GM18517 (cell line): ENCODE results near the gene KLHL30.

ENCODE experiments used
- ATAC-seq: cut with Tn5 transposase; IDR thresholded peaks from one replicate; pipeline ENCODE4 v1.9.1; 2021; ENCODE audit warnings: mild to moderate bottlenecking, moderate library complexity; ENCODE audit not compliant: unreplicated experiment

The KLHL30 gene

DNA sequence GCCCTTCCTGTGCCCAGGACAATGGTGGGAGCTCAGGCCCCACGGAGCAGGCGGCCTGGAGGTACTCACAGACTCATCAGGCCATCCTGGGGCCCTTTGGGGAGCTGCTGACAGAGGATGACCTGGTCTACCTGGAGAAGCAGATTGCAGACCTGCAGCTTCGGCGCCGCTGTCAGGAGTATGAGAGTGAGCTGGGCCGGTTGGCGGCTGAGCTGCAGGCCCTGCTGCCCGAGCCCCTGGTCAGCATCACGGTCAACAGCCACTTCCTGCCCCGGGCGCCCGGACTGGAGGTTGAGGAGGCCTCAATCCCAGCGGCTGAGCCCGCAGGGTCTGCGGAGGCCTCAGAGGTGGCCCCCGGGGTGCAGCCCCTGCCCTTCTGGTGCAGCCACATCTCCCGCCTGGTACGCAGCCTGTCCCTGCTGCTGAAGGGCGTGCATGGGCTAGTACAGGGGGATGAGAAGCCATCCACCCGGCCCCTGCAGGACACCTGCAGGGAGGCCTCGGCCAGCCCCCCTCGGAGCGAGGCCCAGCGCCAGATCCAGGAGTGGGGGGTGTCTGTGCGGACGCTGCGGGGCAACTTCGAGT lies 8.3 kb upstream of the KLHL30 start:
- ATAC-seq, result no peak

DNA sequence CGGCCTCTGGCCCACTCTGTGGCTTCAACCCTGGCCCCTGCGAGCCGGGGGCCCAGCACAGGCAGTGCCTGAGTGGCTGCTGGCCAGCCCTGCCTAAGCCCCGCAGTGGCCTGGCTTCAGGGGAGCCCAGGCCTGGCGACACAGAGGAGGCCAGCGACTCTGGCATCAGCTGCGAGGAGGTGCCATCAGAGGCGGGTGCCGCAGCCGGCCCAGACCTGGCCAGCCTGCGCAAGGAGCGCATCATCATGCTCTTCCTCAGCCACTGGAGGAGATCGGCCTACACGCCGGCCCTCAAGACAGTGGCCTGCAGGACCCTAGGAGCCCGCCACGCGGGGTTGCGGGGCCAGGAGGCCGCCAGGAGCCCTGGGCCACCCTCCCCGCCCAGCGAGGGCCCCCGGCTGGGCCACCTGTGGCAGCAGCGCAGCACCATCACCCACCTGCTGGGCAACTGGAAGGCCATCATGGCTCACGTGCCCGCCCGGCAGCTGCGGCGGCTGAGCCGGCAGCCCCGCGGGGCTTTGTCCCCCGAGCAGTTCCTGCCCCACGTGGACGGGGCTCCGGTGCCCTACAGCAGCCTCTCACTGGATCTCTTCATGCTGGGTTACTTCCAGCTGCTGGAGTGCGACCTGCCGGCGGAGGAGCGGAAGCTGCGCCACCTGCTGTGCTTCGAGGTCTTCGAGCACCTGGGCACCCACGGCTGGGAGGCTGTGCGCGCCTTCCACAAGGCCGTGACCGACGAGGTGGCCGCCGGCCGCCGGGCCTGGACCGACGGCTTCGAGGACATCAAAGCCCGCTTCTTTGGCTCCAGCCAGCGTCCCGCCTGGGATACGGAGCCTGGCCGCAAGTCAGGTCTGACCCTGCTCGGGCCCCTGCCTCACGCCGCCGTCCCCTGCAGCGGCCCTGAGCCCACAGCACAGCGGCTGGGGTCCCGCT lies 7.5 kb upstream of the KLHL30 start:
- ATAC-seq, result no peak

DNA sequence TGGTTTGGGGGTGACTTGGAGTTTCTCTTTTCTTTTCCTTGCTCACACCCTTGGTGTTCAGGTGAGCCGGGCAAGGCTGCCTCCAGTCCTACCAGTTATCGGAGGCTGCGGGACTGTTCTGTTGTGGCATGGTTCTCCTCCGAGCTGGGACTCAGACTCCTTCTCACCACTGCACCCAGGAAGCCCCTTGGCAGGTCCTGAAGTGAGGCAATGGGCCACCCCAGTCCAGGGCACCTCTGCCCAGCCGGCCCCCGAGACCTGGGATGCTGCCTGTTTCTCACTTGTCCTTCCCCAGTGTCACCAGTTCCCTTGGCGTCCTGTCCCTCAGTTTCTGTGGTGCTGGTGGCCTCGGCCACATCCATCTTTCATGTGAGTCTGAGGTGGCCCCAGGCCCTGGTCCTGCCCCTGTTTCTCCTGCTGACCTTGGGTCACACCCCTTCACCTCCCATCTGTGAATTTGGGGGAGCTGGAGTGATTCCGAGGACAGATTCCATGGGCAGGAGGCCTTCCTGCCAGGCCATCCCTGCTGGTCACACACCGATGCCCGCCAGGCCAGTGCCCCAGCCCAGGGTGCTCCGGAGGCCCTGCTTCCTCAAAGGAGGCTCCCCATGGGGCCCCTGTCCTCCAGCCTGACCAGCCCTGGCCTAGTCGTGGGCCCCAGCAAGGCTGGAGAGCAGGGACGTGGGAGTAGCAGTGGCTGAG lies 6.6 kb upstream of the KLHL30 start:
- ATAC-seq, result no peak

DNA sequence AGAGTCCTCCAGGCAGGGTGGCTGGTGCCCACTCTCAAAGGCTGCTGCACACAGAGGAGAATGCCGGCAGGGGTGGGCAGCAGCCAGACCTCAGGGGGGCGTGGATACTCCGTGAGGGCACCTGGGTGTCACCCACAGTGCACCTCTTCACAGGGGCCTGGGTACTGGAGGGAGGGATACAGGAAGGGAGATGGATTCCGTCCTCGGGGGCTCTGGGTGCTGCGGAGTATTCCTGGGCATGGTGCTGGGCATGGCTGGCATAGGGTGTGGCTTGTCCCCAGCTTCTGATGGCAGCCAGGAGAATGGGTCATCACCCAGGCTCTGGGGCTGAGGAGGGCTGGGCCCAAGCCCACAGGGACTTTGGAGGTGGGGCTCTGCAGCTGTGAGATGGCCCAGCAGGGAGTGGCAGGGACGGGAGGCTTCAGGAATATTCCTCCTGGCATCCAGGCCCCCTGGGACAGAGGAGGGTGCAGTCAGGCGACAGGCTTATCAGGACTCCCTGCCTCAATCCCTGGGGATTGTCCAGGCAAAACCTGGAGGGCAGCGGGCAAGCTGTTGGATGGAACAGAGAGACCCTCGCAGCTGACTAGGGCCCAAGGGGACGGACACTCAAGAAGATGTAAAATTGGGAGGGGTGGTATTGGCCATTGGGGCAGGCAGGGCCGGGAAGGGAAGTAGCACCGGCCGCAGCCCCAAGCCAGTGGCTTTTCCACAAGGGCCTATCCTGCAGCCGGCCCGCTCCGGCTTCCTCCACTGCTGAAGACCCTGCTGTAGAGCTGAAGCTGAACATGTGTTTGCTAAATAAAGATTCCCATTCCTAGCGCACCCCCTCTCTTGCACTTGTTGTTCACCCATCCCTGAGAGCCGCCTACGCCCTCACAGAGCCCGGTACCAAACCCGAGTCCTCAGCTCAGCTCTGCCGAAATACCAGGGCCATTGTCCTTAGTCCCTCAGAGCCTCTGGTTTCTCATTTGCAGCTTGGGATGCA lies 5.7 kb upstream of the KLHL30 start:
- no peak for ATAC-seq

DNA sequence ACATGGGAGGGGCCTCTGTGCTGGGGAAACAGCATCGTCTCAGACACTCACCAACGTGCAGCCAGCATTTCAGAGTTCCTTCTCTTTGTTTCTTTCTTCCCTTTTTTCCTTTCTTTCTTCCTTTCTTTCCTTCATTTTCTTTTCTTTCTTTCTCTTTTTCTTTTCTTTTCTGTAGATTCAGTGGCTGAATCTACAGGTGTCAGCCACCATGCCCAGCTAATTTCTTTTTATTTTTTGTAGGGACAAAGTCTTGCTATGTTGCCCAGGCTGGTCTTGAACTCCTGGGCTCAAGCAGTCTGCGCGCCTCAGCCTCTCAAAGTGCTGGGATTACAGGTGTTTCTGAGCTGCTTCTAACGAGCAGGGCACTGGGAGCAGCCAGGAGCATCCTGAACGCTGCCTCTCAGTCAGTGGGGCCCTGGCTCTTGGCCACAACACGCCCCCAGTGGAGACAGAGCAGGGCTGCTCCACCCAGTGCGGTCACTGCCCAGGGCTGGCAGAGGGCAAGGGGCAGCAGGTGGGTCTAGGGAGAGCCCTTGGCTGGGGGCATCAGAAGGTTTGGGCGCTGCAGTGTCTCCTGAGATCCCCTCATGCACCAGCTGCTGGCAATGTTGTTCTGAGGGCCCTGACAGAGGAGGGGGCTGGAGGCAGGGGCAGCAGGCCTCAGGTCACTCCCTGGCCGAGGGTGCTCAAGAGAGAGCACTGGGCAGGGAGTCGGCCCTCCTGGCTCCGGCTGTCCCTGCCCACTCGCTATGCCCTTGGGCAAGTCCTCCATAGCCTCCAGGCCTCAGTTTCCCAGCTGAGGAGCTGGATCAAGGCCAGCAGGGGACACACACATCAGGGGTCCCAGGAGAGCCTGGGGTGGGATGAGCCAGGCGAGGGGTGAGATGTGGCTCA lies 4.7 kb upstream of the KLHL30 start:
- no peak for ATAC-seq

DNA sequence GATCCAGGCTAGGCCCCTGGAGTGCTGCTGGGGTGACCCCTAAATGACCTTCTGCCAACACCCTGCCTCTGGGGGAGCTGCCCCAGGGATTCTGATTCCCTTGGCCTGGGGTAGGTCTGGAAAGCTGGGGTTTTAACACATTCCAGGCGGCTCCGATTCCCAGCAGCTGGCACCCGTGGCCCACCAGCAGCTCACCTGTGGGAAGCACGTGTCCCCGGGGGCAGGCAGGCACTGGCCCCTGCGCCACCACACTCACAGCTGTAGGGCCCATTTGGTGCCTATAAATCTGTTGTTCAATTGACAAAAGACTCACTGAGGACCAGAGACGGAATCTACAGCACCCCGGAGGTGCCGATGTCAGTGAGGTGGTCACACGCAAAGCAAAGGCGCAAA lies 4.1 kb upstream of the KLHL30 start:
- no peak for ATAC-seq

DNA sequence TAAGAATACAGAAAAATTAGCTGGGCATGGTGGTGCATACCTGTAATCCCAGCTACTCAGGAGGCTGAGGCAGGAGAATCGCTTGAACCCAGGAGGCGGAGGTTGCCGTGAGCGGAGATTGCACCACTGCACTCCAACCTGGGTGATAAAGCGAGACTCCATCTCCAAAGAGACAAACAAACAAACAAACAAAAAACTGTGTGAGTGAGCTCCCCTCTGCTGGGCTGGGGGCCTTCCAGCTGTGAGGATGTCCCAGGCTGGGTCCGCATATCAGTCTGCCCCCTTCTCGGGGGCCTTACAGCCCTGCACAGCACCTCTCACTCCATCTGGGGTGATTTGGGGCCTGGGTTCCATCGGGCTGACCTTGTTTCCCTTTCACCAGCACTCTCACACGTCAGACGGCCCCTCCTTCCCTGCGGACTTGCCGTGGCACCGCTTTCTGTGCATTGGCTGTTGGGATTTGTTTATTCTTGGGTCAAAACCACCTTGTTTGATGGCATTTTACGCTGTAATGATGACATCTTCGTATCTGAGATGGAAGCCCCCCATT lies 2.8 kb upstream of the KLHL30 start:
- ATAC-seq, result no peak

DNA sequence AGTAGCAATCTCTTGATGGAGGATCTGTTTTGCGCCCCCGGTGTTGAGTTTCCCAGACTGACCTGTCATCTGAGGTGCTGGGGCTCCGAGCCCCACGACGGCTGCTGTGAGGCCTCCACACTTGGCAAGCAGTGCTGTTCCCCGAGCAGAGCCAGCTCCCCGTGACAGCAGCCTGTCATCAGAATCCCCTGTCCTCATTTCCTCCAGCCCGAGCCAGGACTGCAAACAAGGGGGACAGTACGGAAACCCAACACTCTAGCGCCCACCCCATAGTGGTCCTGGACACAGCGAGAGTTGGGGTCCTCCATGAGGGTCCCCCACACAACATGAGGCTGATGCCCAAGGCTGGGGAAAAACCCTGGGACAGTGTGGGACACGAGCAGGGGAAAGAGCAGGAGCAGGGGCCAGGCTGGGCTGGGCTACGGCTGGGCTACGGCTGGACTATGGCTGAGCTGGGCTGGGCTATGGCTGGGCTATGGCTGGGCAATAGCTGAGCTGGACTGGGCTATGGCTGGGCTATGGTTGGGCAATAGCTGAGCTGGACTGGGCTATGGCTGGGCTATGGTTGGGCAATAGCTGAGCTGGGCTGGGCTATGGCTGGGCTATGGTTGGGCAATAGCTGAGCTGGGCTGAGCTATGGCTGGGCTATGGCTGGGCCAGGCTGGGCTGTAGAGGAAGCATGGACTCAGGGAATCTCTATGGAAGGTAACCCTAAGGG lies 1.5 kb upstream of the KLHL30 start:
- ATAC-seq, result no peak

DNA sequence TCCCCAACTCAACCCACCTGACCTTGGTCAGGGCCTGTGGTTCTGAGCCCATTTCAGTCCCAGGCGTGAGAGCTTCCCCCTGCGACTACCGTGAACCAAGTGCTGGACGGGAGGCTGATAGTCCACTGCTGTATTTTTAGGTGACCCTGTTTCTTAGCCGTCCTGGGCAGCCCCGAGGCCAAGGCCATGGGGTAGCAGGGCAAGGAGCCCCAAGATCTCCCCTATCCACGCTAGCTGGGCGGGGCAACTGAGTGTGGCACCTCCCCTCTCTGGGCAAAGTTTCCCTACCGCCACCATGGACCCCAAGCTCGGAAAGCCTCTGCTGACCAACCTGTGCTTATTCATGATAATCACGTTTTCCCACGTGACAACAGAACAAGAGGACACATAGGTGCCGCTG lies 583 bp upstream of the KLHL30 start:
- no peak for ATAC-seq

DNA sequence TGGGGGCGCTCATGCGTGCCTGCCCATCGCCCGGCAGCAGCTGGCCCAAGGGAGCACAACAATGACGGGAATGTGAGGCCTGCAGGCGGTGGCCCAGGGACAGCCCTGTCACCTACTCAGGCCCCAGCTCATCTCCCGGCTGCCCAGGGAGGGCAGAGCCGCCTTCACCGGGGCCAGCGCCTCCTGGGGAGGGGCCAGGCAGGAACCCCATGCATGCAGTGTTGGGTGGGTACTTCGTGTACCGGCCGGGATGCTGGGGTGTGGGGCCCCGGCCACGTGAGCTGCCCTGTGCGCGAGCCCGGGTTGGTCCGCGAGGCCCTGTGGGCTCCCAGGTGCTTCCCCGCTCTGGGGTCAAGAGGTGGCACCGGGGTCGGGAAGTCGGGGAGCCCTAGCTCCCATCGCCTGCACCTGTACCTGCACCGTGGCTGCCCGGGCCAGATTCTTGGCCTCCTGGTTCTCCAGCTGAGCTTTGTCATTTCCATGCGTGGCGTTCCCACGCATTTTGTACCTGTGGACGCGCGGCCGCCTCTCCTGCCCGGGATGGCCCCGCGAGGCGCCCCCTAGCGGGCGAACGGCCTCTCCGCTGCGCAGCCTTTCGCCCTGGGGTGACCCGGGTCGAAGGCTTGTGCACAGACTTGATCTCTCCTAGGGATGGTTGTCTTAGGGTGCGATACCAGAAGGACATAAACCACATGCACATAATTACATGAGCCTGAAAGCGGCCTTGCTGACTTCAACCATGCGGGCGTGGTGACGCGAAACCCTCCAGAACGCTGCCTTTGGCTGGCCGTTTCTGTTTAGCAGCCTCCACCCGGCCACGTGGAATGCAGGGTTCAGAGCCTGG lies 950 bp downstream of the KLHL30 start:
- no peak for ATAC-seq

DNA sequence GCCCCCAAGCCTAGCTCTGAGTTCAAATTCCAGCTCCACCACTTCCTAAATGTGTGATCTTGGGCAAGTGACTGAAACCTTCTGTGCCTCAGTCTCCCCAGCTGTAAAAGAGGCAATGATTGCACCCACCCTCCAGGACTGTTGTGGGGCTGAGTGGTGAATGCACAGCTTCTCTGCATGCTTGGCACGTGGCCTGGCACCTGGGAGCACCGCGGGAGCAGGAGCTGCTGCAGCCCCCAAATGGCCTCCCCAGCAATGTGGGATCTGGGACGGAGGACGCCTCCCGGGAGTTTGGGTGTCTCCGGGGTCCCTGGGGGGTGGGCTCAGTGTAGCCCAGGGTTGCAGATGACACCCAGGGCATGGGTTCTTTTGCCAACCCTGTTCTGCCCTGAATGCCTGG lies 1.6 kb downstream of the KLHL30 start:
- ATAC-seq, result no peak

DNA sequence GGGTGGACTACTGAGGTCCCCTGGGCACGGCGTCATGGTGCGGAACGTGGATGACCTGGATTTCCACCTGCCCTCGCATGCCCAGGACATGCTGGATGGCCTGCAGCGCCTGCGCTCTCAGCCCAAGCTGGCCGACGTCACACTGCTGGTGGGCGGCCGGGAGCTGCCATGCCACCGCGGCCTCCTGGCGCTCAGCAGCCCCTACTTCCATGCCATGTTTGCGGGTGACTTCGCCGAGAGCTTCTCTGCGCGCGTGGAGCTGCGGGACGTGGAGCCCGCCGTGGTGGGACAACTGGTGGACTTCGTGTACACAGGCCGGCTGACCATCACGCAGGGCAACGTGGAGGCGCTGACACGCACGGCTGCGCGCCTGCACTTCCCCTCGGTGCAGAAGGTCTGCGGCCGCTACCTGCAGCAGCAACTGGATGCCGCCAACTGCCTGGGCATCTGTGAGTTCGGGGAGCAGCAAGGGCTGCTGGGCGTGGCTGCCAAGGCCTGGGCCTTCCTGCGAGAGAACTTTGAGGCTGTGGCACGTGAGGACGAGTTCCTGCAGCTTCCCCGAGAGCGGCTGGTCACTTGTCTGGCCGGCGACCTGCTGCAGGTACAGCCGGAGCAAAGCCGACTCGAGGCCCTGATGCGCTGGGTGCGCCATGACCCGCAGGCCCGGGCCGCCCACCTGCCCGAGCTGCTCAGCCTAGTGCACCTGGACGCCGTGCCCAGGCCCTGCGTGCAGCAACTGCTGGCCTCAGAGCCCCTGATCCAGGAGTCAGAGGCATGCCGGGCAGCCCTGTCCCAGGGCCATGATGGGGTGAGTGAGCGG lies 2.5 kb downstream of the KLHL30 start:
- no peak for ATAC-seq

DNA sequence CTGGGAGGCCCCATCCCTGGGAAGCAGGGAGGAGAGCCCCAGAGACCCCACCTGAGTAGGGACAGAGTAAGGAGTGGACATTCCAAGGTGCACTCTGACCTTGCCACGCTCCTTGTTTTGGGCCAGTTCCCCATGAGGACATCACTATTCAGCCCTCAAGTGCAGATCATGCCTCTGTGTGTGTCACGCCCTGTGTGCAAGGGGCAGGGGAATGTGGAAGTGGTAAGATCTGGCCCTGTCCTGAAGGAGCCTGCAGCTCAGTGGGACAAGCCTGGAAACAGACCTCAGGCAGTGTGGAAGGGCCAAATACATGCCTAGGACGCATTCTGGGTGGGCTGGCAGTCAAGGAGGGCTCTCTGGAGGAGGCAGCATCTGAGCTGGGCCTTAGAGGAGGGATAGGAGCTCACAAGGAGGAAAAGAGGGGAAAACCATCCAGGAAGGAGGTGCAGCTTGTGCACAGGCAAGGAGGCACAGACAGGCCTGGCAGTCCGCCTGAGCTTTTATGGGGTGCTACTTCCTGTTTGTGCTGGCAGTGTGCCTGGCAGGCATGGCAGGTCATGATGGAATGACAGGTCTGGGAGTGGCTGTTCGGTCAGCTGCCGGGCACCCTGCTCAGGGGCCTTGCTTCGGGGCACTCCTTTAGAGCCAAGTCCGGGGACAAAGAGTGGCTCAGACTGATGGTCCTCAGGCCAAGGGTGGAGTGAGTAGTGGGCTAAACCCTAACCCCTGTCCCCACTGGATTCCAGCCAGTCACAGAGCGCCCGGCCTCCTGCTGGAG lies 3.3 kb downstream of the KLHL30 start:
- ATAC-seq, result no peak

DNA sequence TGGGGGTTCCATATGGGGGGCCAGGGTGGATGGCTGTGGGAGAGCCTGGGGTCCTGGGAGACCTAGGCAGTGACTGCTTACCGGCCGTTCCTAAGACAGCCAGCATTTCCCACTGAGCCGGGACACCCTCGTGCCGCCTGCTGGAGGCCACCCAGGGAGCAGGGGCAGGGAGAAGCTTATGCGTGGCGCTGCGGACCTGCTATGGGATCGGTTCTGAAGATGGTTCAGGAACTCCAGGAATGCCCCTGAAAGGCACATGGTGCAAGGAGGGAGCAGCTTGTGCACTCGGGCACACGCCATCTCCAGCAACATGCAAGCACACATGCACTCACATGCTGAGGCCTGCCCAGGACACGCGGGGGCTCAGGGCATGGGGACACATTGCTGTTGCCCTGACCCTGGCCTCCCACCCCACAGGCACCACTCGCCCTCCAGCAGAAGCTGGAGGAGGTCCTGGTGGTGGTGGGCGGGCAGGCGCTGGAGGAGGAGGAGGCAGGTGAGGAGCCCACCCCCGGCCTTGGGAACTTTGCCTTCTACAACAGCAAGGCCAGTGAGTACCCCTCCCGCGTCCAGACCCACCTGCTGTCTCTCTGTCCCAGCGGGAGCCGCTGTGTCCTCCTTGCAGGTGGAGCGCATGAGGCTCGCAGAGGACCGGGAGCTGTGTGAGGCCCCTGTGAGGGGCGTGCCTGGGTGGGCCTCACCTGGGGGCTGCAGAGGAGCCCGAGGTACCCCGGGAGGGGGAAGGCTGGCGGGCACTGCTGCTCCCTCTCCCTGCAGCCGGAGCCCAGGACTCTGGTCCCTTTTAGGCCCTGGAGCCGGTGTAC lies 4.1 kb downstream of the KLHL30 start:
- no peak for ATAC-seq

DNA sequence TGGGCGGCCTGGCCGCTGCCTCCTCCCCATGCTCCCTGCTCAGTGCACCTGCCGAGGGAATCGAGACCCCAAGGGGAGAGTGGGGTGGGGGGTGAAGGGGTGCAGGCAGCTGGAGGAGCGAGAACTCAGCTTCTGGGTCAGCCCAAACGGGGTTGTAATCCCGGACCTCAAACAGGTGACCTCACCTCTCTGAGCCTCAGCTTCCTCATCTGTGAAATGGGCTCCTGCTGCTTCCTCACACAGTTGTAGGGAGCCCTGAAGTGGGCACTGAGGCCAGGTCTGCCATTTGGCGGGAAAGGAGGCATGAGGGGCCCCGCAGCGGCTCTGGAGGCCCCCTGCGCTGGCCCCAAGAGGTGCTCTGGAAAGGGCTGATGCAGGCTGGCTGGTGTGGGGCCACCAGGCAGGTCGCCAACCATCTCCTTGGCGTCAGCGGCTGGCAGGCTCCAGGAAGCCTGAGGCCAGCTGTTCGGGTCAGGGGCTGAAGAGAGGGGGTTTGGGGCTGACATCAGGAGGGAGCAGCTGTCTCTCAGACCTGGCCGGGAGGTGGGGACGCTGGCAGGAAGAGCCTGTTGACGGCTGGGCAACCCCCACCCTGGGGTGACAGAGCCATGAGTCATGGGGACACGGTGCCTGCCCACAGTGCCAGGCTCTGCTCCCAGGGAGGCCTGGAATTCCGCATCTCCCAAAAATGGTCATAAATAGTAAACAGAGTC lies 4.9 kb downstream of the KLHL30 start:
- no peak for ATAC-seq
